AG04450 (cell line): ENCODE measurements around the gene STARD9. TPM values are rescaled to one million over a fixed set of nuclear protein-coding genes. Genes with fewer than 3 reads are reported as not detected.
"Not testable (repeated sequence)": the region's sequence is repeated elsewhere in the genome, so short reads cannot be mapped to it uniquely, and the experiment has no call there.

Source experiments
- CTCF ChIA-PET: fragments of 300-600, 350-600 bp; formaldehyde crosslinking; extraction: SDS; loops from one replicate; lab custom pipeline; 2022; ENCODE audit warnings: antibody characterized with exemption, inconsistent platforms; lab: Charles Lee
- POLR2A ChIA-PET: fragments of 350-600 bp; formaldehyde crosslinking; extraction: SDS; loops from one replicate; lab custom pipeline; 2021; ENCODE audit warnings: antibody characterized with exemption, inconsistent platforms; lab: Yijun Ruan, JAX
- DNase-seq: peaks from one replicate; pipeline ENCODE4 v3.0.0-alpha.2; 2011; ENCODE audit warnings: low read depth, low spot score
- H3K27ac ChIP-seq: one replicate; pipeline ENCODE4 v1.5.1; 2012; ENCODE audit warnings: low read depth, low read length, control low read depth
- H3K27me3 ChIP-seq: one replicate; pipeline ENCODE4 v1.6.0; 2012; ENCODE audit warnings: low read length; ENCODE audit not compliant: control insufficient read depth, insufficient read depth
- H3K4me3 ChIP-seq: 2 replicates; pipeline ENCODE4 v1.5.1; 2011; ENCODE audit warnings: mild to moderate bottlenecking, low read depth, low read length, control low read depth
- H3K9me3 ChIP-seq: 2 replicates; pipeline ENCODE4 v1.5.1; 2012; ENCODE audit warnings: low read length; ENCODE audit not compliant: control insufficient read depth, insufficient read depth
- polyA plus RNA-seq: library from polyadenylated mRNA; depleted of rRNA; stranded (reverse); fragments of >200 nt; gene quantifications from 2 replicates; pipeline ENCODE4 v1.2.3, GENCODE V29; 2011; rRNA removed
- TF ChIP-seq, protein P1 (sequence below): IDR thresholded peaks from 2 replicates; pipeline ENCODE4 v1.5.1; 2011; ENCODE audit warnings: low read depth, low read length, control low read depth, inconsistent platforms

Gene STARD9
- polyA plus RNA-seq, 1 experiment, result 2.2 TPM

DNA sequence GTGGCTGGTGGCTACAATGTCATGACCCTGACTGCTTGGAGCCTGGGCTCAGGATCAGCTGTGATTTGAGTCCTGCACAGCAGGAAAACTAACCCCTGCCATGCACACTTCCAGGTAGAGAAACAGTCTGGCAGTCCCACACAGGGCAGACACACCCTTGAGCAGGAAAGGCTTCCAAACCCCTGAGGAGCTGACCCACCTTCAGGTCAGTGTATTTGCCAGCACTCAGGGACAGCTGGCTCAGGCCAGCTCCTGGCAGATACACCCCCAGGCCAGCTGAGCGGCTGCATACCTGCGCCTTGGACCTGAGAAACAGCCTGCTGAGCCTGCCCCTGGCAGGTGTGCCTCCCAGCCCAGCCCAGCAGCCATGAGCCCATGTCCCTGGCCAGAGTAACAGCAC, 183.7 kb downstream of the STARD9 start:
- peaks cover 4% of the 10 kb centered on the region for H3K9me3 ChIP-seq
- TF ChIP-seq, protein P1, sequence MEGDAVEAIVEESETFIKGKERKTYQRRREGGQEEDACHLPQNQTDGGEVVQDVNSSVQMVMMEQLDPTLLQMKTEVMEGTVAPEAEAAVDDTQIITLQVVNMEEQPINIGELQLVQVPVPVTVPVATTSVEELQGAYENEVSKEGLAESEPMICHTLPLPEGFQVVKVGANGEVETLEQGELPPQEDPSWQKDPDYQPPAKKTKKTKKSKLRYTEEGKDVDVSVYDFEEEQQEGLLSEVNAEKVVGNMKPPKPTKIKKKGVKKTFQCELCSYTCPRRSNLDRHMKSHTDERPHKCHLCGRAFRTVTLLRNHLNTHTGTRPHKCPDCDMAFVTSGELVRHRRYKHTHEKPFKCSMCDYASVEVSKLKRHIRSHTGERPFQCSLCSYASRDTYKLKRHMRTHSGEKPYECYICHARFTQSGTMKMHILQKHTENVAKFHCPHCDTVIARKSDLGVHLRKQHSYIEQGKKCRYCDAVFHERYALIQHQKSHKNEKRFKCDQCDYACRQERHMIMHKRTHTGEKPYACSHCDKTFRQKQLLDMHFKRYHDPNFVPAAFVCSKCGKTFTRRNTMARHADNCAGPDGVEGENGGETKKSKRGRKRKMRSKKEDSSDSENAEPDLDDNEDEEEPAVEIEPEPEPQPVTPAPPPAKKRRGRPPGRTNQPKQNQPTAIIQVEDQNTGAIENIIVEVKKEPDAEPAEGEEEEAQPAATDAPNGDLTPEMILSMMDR, result no peak
- DNase-seq, result no peak
- ChIA-PET POLR2A (no interaction called here), CTCF (no interaction called here)
- no peak overlapping the region for H3K4me3 ChIP-seq
- H3K27ac ChIP-seq, result no peak overlapping the region
- H3K27me3 ChIP-seq, result no peaks in the 10 kb centered on the region

DNA sequence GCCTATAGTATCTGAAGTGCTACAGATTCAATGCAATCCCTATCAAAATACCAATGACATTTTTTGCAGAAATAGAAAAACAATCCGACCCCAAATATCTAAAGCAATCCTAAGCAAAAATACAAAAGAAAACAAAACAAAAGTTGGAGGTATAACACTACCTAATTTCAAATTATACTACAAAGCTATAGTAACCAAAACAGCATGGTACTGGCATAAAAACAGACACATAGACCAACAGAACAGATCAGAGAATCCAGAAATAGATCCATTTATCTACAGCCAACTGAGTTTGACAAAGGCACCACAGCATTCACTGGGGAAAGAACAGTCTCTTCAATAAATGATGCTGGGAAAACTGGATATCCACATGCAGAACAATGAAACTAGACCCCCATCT, 185.4 kb downstream of the STARD9 start:
- Histone ChIP-seq H3K27ac (no peak overlapping the region), H3K9me3 (peaks cover 7% of the 10 kb centered on the region), H3K27me3 (no peaks in the 10 kb centered on the region), H3K4me3 (no peak overlapping the region)
- no peak for DNase-seq
- TF ChIP-seq, protein P1, result no peak
- ChIA-PET CTCF (no interaction called here), POLR2A (no interaction called here)

DNA sequence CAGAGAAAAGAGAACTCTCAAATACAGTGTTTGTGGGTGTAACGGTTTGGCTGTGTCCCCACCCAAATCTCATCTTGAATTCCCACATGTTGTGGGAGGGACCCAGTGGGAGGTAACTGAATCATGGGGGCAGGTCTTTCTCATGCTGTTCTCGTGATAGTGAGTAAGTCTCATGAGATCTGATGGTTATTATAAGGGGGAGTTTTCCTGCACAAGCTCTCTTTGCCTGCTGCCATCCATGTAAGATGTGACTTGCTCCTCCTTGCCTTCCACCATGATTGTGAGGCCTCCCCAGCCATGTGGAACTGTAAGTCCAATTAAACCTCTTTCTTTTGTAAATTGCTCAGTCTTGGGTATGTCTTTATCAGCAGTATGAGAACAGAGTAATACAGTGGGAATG, 186.4 kb downstream of the STARD9 start:
- DNase-seq, H3K4me3 ChIP-seq, H3K27ac ChIP-seq, H3K9me3 ChIP-seq, POLR2A ChIA-PET, H3K27me3 ChIP-seq, CTCF ChIA-PET: not testable (repeated sequence)

DNA sequence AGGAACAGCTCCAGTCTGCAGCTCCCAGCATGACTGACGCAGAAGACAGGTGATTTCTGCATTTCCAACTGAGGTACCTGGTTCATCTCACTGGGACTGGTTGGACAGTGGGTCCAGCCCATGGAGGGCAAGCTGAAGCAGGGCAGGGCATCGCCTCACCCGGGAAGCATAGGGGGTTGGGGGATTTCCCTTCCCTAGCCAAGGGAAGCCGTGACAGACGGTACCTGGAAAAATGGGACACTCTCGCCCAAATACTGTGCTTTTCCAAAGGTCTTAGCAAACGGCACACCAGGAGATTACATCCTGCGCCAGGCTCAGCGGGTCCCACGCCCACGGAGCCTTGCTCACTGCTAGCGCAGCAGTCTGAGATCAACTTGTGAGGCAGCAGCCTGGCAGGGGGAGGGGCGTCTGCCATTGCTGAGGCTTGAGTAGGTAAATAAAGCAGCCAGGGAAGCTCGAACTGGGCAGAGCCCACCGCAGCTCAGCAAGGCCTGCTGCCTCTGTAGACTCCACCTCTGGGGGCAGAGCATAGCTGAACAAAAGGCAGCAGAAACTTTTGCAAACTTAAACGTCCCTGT, 188.8 kb downstream of the STARD9 start:
- CTCF ChIA-PET, H3K4me3 ChIP-seq, H3K27ac ChIP-seq, H3K27me3 ChIP-seq, POLR2A ChIA-PET, H3K9me3 ChIP-seq, DNase-seq: not testable (repeated sequence)

DNA sequence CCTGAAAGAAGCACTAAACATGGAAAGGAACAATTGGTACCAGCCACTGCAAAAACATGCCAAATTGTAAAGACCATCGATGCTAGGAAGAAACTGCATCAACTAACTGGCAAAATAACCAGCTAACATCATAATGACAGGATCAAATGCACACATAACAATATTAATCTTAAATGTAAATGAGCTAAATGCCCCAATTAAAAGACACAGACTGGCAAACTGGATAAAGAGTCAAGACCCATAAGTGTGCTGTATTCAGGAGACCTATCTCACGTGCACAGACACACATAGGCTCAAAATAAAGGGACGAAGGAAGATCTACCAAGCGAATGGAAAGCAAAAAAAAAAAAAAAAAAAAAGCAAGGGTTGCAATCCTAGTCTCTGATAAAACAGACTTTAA, 190.7 kb downstream of the STARD9 start:
- CTCF ChIA-PET, H3K9me3 ChIP-seq, H3K27me3 ChIP-seq, H3K27ac ChIP-seq, H3K4me3 ChIP-seq, POLR2A ChIA-PET, DNase-seq: not testable (repeated sequence)

Other genes with a start within 250 kb of the STARD9 start
- 1.1 and 1.2 TPM in 2 replicates for gene CAPN3, start 216.1 kb upstream of the STARD9 start, polyA plus RNA-seq
- 60.8 and 67.4 TPM in 2 replicates for gene ZNF106, start 84.5 kb upstream of the STARD9 start, polyA plus RNA-seq
- 65.9 and 83.7 TPM in 2 replicates for gene SNAP23, start 80.0 kb upstream of the STARD9 start, polyA plus RNA-seq
- 18.2 and 18.3 TPM in 2 replicates for gene LRRC57, start 26.8 kb upstream of the STARD9 start, polyA plus RNA-seq
- 26.4 and 30.6 TPM in 2 replicates for gene HAUS2, start 26.8 kb upstream of the STARD9 start, polyA plus RNA-seq
- 3.9 and 4.4 TPM in 2 replicates for gene CDAN1, start 161.5 kb downstream of the STARD9 start, polyA plus RNA-seq